Panc1 (cell line): Measurements from ENCODE around the gene GORAB. TPM values are rescaled to one million over a fixed set of nuclear protein-coding genes. Genes with fewer than 3 reads are reported as not detected.

ENCODE experiments used
- ATAC-seq: fragments of 200-7000 bp; cut with Tn5 transposase; 2 replicates; pipeline ENCODE4 v1.9.1; 2020; ENCODE audit warnings: mild to moderate bottlenecking, moderate library complexity
- BruUV-seq: library from RNA; stranded (reverse); fragments of 400-500 nt; replicated peaks from 2 replicates; lab custom pipeline; 2021; lab: Mats Ljungman, UMichigan
- CTCF ChIA-PET: fragments of 300-600 bp; sonication (Branson Sonifier 250); formaldehyde crosslinking; loops from one replicate; lab custom pipeline; 2022; ENCODE audit warnings: antibody characterized with exemption; lab: Charles Lee
- POLR2A ChIA-PET: fragments of 300-600 bp; sonication (Branson Sonifier 250); formaldehyde crosslinking; loops from one replicate; lab custom pipeline; 2022; ENCODE audit warnings: antibody characterized with exemption; lab: Charles Lee
- DNase-seq: peaks from one replicate; pipeline ENCODE4 v3.0.0-alpha.2; 2010; ENCODE audit warnings: low read depth, low spot score
- H3K27ac ChIP-seq: 2 replicates; pipeline ENCODE4 v1.5.1; 2011; ENCODE audit warnings: mild to moderate bottlenecking, low read length, inconsistent platforms
- H3K27me3 ChIP-seq: fragments of 200-500 bp; sonication (Bioruptor generic); 2 replicates; pipeline ENCODE4 v1.6.0; 2014; ENCODE audit warnings: low read length, inconsistent platforms; ENCODE audit not compliant: control insufficient read depth, insufficient read depth
- H3K36me3 ChIP-seq: fragments of 200-500 bp; sonication (Bioruptor generic); 2 replicates; pipeline ENCODE4 v1.5.1; 2014; ENCODE audit warnings: inconsistent platforms, mild to moderate bottlenecking, low read length, moderate library complexity; ENCODE audit not compliant: control insufficient read depth, insufficient read depth
- H3K4me1 ChIP-seq: 2 replicates; pipeline ENCODE4 v1.5.1; 2011; ENCODE audit warnings: inconsistent platforms, mild to moderate bottlenecking, low read length, moderate library complexity; ENCODE audit not compliant: control insufficient read depth, insufficient read depth
- H3K4me3 ChIP-seq, 2 experiments: 2 replicates each; pipeline ENCODE4 v1.5.1; 2011 to 2012; ENCODE audit warnings: low read depth in 2 of 2, low read length in 2 of 2, mild to moderate bottlenecking in 2 of 2, inconsistent platforms in 1 of 2, moderate library complexity in 1 of 2
- H3K9me3 ChIP-seq: fragments of 200-500 bp; sonication (Bioruptor generic); 2 replicates; pipeline ENCODE4 v1.5.1; 2014; ENCODE audit warnings: low read depth, mild to moderate bottlenecking, inconsistent platforms, low read length, moderate library complexity; ENCODE audit not compliant: control insufficient read depth, insufficient read depth
- POLR2AphosphoS5 ChIP-seq: IDR thresholded peaks from 2 replicates; pipeline ENCODE4 v1.6.1; 2012; ENCODE audit warnings: mild to moderate bottlenecking, low read depth, low read length, moderate library complexity
- SIN3A ChIP-seq: IDR thresholded peaks from 2 replicates; pipeline ENCODE4 v1.6.1; 2012; ENCODE audit warnings: low read depth, mild to moderate bottlenecking, low read length, moderate library complexity, borderline replicate concordance; ENCODE audit not compliant: insufficient read depth
- TCF7L2 ChIP-seq: IDR thresholded peaks from 2 replicates; pipeline ENCODE4 v1.6.1; 2011; ENCODE audit warnings: mild to moderate bottlenecking, low read depth, low read length, inconsistent platforms
- in situ Hi-C: cut with HindIII; loops from 2 replicates; pipeline ENCODE4 v1.10.0; 2016; ENCODE audit warnings: low sequenced_read_pairs, low pct_unique_long_range_greater_than_20kb
- intact Hi-C: fragments of 100-400 bp; cut with micrococcal nuclease; formaldehyde crosslinking; loops from one replicate; pipeline ENCODE4 v1.10.0; 2022; ENCODE audit not compliant: unreplicated experiment
- total RNA-seq: library from RNA; stranded (reverse); gene quantifications from one replicate; pipeline ENCODE4 v1.2.1, GENCODE V29; 2021; ENCODE audit not compliant: unreplicated experiment
- TF ChIP-seq, protein P1 (sequence below), 2 experiments: IDR thresholded peaks; 2 replicates each; pipeline ENCODE4 v1.6.1; 2011 to 2012; ENCODE audit warnings: low read depth in 2 of 2, control low read depth in 1 of 2, low read length in 1 of 2, mild to moderate bottlenecking in 1 of 2, moderate library complexity in 1 of 2; ENCODE audit not compliant: insufficient read depth in 1 of 2
- TF ChIP-seq, protein P2 (sequence below): fragments of 450-650 bp; IDR thresholded peaks from 2 replicates; pipeline ENCODE4 v1.5.1; 2017; ENCODE audit warnings: mild to moderate bottlenecking

The GORAB gene
- total RNA-seq, 1 experiment from 2014 or later: 8.1 TPM

DNA sequence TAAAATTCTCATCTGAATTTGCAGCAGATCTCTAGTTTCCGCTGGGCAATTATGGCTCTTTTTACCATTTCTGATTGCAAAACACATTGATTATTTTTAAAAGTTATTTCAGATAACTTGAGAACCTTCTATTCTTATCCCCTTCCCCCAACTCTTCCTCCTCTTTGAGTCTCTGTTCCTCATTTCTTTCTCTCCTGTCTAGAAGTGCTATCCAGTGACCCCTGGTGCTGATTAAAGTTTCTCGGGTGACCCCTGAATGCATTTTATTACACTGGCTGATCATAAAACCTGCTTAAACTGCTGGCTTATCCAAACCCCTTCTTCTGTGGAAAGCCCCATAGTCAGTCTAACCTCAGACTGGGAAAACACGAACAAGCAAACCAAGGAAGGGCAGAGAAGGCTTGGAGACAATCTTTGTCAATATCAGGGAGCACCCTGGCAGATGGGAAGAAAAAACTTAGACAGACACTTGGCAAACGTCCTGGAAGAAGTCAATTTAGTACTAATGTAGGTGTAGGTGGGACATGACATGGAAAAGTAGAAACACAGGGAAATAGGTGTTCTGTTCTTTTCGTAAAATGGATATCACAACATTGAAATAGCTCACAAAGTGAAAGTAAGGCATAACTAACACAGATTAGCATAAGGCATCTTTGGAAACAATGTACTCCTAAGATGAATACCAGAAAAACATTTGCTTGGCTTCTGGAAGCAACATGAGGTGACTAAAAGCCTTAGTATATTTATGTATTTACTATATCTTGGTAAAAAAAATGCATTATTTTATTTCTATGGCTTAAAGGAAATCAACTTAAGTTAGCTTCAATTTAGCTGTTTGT lies 61.4 kb downstream of the GORAB start:
- Histone ChIP-seq H3K9me3 (no peaks in the 10 kb centered on the region), H3K36me3 (no peaks in the 10 kb centered on the region), H3K27me3 (no peaks in the 10 kb centered on the region), H3K4me3 (0 out of 4 replicates have a peak overlapping the region, but pooled peaks of 1 of the 2 experiments have one; percentile 7), H3K4me1 (no peaks in the 10 kb centered on the region), H3K27ac (0 out of 2 replicates have a peak overlapping the region, but pooled peaks have one; percentile 9)
- TF ChIP-seq, protein P1, sequence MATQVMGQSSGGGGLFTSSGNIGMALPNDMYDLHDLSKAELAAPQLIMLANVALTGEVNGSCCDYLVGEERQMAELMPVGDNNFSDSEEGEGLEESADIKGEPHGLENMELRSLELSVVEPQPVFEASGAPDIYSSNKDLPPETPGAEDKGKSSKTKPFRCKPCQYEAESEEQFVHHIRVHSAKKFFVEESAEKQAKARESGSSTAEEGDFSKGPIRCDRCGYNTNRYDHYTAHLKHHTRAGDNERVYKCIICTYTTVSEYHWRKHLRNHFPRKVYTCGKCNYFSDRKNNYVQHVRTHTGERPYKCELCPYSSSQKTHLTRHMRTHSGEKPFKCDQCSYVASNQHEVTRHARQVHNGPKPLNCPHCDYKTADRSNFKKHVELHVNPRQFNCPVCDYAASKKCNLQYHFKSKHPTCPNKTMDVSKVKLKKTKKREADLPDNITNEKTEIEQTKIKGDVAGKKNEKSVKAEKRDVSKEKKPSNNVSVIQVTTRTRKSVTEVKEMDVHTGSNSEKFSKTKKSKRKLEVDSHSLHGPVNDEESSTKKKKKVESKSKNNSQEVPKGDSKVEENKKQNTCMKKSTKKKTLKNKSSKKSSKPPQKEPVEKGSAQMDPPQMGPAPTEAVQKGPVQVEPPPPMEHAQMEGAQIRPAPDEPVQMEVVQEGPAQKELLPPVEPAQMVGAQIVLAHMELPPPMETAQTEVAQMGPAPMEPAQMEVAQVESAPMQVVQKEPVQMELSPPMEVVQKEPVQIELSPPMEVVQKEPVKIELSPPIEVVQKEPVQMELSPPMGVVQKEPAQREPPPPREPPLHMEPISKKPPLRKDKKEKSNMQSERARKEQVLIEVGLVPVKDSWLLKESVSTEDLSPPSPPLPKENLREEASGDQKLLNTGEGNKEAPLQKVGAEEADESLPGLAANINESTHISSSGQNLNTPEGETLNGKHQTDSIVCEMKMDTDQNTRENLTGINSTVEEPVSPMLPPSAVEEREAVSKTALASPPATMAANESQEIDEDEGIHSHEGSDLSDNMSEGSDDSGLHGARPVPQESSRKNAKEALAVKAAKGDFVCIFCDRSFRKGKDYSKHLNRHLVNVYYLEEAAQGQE (IDR thresholded peaks at IDR 0.05; ENCODE audit: insufficient read depth in 1 of 2, low read depth in 2 of 2, low read length in 1 of 2): peak in 1 of 2 experiments; percentile 63; a peak in 1 of 4 replicates
- no peak for TF ChIP-seq TCF7L2
- TF ChIP-seq, protein P2, sequence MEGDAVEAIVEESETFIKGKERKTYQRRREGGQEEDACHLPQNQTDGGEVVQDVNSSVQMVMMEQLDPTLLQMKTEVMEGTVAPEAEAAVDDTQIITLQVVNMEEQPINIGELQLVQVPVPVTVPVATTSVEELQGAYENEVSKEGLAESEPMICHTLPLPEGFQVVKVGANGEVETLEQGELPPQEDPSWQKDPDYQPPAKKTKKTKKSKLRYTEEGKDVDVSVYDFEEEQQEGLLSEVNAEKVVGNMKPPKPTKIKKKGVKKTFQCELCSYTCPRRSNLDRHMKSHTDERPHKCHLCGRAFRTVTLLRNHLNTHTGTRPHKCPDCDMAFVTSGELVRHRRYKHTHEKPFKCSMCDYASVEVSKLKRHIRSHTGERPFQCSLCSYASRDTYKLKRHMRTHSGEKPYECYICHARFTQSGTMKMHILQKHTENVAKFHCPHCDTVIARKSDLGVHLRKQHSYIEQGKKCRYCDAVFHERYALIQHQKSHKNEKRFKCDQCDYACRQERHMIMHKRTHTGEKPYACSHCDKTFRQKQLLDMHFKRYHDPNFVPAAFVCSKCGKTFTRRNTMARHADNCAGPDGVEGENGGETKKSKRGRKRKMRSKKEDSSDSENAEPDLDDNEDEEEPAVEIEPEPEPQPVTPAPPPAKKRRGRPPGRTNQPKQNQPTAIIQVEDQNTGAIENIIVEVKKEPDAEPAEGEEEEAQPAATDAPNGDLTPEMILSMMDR: no peak
- TF ChIP-seq POLR2AphosphoS5: no peak
- in situ Hi-C loops (no loop called here), intact Hi-C loops (no loop called here)
- DNase-seq: no peak
- POLR2A ChIA-PET: no interaction called here
- ATAC-seq: no peak
- CTCF ChIA-PET: no interaction called here
- no TSS peak for BruUV-seq

- no peaks in the 10 kb centered on the region for H3K27me3 ChIP-seq
- DNase-seq (no peak), ATAC-seq (no peak)
- no peaks in the 10 kb centered on the region for H3K4me1 ChIP-seq
- ChIA-PET POLR2A (no interaction called here), CTCF (no interaction called here)
- no peak overlapping the region for H3K4me3 ChIP-seq
- H3K9me3 ChIP-seq: no peaks in the 10 kb centered on the region
- H3K36me3 ChIP-seq: no peaks in the 10 kb centered on the region
- H3K27ac ChIP-seq: no peak overlapping the region
- no peak for TF ChIP-seq SIN3A
- TF ChIP-seq TCF7L2: no peak
- TF ChIP-seq, protein P2: no peak
- TF ChIP-seq, protein P1 (IDR thresholded peaks at IDR 0.05; ENCODE audit: insufficient read depth in 1 of 2, low read depth in 2 of 2, low read length in 1 of 2): no peak
- no peak for TF ChIP-seq POLR2AphosphoS5
- intact Hi-C loops: no loop called here
- no TSS peak for BruUV-seq
- in situ Hi-C loops: no loop called here
These were observed 62.2 kb downstream of the GORAB start for GRCh38 chr1:170594066-170594626.
